H9 (cell line): Measurements from ENCODE around the gene ZNRF3. TPM values are rescaled to one million over a fixed set of nuclear protein-coding genes. Genes with fewer than 3 reads are reported as not detected.

Experiments
- DNase-seq: peaks from one replicate; pipeline ENCODE4 v3.0.0-alpha.2; 2017
- H2AFZ ChIP-seq: one replicate; pipeline ENCODE4 v1.6.1; 2013; ENCODE audit warnings: mild to moderate bottlenecking, low read length, control low read depth, moderate library complexity
- H2AK5ac ChIP-seq: 2 replicates; pipeline ENCODE4 v1.6.1; 2013; ENCODE audit warnings: low read length, control low read depth, mixed read lengths; ENCODE audit not compliant: insufficient read length
- H2BK120ac ChIP-seq: one replicate; pipeline ENCODE4 v1.6.1; 2013; ENCODE audit warnings: low read depth, mild to moderate bottlenecking, low read length, control low read depth, inconsistent platforms; ENCODE audit not compliant: poor library complexity, severe bottlenecking
- H2BK12ac ChIP-seq: 2 replicates; pipeline ENCODE4 v1.6.1; 2013; ENCODE audit warnings: low read length, control low read depth, mixed read lengths, low read depth; ENCODE audit not compliant: insufficient read length
- H2BK15ac ChIP-seq: 2 replicates; pipeline ENCODE4 v1.6.1; 2013; ENCODE audit warnings: low read depth, low read length, control low read depth
- H2BK20ac ChIP-seq: one replicate; pipeline ENCODE4 v1.6.1; 2013; ENCODE audit warnings: low read depth, mild to moderate bottlenecking, low read length, control low read depth, inconsistent platforms; ENCODE audit not compliant: poor library complexity, severe bottlenecking
- H2BK5ac ChIP-seq: 2 replicates; pipeline ENCODE4 v1.6.1; 2013; ENCODE audit warnings: low read length, control low read depth, mixed read lengths; ENCODE audit not compliant: insufficient read length
- H3K14ac ChIP-seq: 2 replicates; pipeline ENCODE4 v1.6.1; 2013; ENCODE audit warnings: low read length, control low read depth; ENCODE audit not compliant: insufficient read depth
- H3K18ac ChIP-seq: 2 replicates; pipeline ENCODE4 v1.6.1; 2013; ENCODE audit warnings: low read depth, mild to moderate bottlenecking, mixed read lengths, low read length, control low read depth; ENCODE audit not compliant: insufficient read length
- H3K23ac ChIP-seq: 2 replicates; pipeline ENCODE4 v1.6.1; 2013; ENCODE audit warnings: low read length, control low read depth, mixed read lengths, low read depth; ENCODE audit not compliant: insufficient read length
- H3K23me2 ChIP-seq: 2 replicates; pipeline ENCODE4 v1.6.1; 2013; ENCODE audit warnings: low read depth, mild to moderate bottlenecking, mixed read lengths, low read length, control low read depth; ENCODE audit not compliant: insufficient read length, poor library complexity, severe bottlenecking
- H3K27ac ChIP-seq: 2 replicates; pipeline ENCODE4 v1.5.1; 2013; ENCODE audit warnings: low read length, control low read depth, mixed read lengths, low read depth; ENCODE audit not compliant: insufficient read length
- H3K27me3 ChIP-seq: 2 replicates; pipeline ENCODE4 v1.6.1; 2013; ENCODE audit warnings: low read length, control low read depth, inconsistent platforms; ENCODE audit not compliant: insufficient read depth
- H3K4ac ChIP-seq: 2 replicates; pipeline ENCODE4 v1.6.1; 2013; ENCODE audit warnings: low read depth, mild to moderate bottlenecking, control low read depth, inconsistent platforms, low read length, moderate library complexity
- H3K4me1 ChIP-seq: 2 replicates; pipeline ENCODE4 v1.6.1; 2013; ENCODE audit warnings: low read length, control low read depth, inconsistent platforms; ENCODE audit not compliant: insufficient read depth
- H3K4me2 ChIP-seq: 2 replicates; pipeline ENCODE4 v1.6.1; 2013; ENCODE audit warnings: low read length, control low read depth, mixed read lengths; ENCODE audit not compliant: insufficient read length, insufficient read depth
- H3K56ac ChIP-seq: 2 replicates; pipeline ENCODE4 v1.6.1; 2013; ENCODE audit warnings: low read depth, mild to moderate bottlenecking, mixed read lengths, low read length, control low read depth; ENCODE audit not compliant: insufficient read length
- H3K79me1 ChIP-seq: 2 replicates; pipeline ENCODE4 v1.6.1; 2013; ENCODE audit warnings: low read depth, mild to moderate bottlenecking, moderate library complexity, low read length, control low read depth, inconsistent platforms; ENCODE audit not compliant: insufficient read depth, poor library complexity, severe bottlenecking
- H3K79me2 ChIP-seq: 2 replicates; pipeline ENCODE4 v1.6.1; 2013; ENCODE audit warnings: low read length, control low read depth, inconsistent platforms; ENCODE audit not compliant: insufficient read depth
- H3K9ac ChIP-seq: 2 replicates; pipeline ENCODE4 v1.6.1; 2013; ENCODE audit warnings: low read length, control low read depth, mixed read lengths; ENCODE audit not compliant: insufficient read length; ENCODE audit errors: extremely low read depth
- H3K9me3 ChIP-seq: one replicate; pipeline ENCODE4 v1.6.1; 2013; ENCODE audit warnings: low read depth, low read length, inconsistent platforms; ENCODE audit not compliant: control insufficient read depth
- H3T11ph ChIP-seq: one replicate; pipeline ENCODE4 v1.6.1; 2013; ENCODE audit warnings: mild to moderate bottlenecking, low read length, control low read depth, inconsistent platforms
- H4K20me1 ChIP-seq: one replicate; pipeline ENCODE4 v1.6.1; 2013; ENCODE audit not compliant: control insufficient read depth, insufficient read length, insufficient read depth
- H4K5ac ChIP-seq: 2 replicates; pipeline ENCODE4 v1.6.1; 2013; ENCODE audit warnings: low read depth, mild to moderate bottlenecking, mixed read lengths, low read length, control low read depth; ENCODE audit not compliant: insufficient read length
- H4K8ac ChIP-seq: replicated peaks from 2 replicates; pipeline ENCODE4 v1.6.1; 2013; ENCODE audit warnings: low read length, control low read depth, mixed read lengths, low read depth; ENCODE audit not compliant: insufficient read length
- H4K91ac ChIP-seq: 2 replicates; pipeline ENCODE4 v1.6.1; 2013; ENCODE audit warnings: low read depth, mild to moderate bottlenecking, moderate library complexity, mixed read lengths, low read length, control low read depth; ENCODE audit not compliant: insufficient read length
- H3K27ac Mint-ChIP-seq, 3 experiments: 2 replicates in 2 of 3; 3 replicates in 1 of 3; pipeline ENCODE4 v1.8.0; 2020 to 2021; ENCODE audit warnings: mixed read lengths in 3 of 3, mild to moderate bottlenecking in 1 of 3, moderate library complexity in 1 of 3
- H3K27me3 Mint-ChIP-seq: 2 replicates; pipeline ENCODE4 v1.8.0; 2021; ENCODE audit warnings: low read depth, mild to moderate bottlenecking, moderate library complexity, mixed read lengths
- H3K36me3 Mint-ChIP-seq, 3 experiments: 2 replicates in 2 of 3; 3 replicates in 1 of 3; pipeline ENCODE4 v1.8.0; 2020 to 2021; ENCODE audit warnings: low read depth in 3 of 3, mixed read lengths in 3 of 3; ENCODE audit not compliant: insufficient read depth in 1 of 3
- H3K4me1 Mint-ChIP-seq, 2 experiments: 2 replicates each; pipeline ENCODE4 v1.8.0; 2020; ENCODE audit warnings: mixed read lengths in 2 of 2
- H3K4me3 Mint-ChIP-seq, 2 experiments: 2 replicates in 1 of 2; 3 replicates in 1 of 2; pipeline ENCODE4 v1.8.0; 2020 to 2021; ENCODE audit warnings: mild to moderate bottlenecking in 2 of 2, mixed read lengths in 2 of 2, moderate library complexity in 1 of 2
- H3K9me3 Mint-ChIP-seq, 2 experiments: 2 replicates in 1 of 2; 3 replicates in 1 of 2; pipeline ENCODE4 v1.8.0; 2020; ENCODE audit warnings: mild to moderate bottlenecking in 2 of 2, mixed read lengths in 2 of 2, moderate library complexity in 1 of 2
- CTCF ChIP-seq: fragments of 200-600 bp; sonication (generic); conservative IDR thresholded peaks from 3 replicates; pipeline ENCODE4 v1.8.0; 2021; ENCODE audit warnings: antibody characterized with exemption, mild to moderate bottlenecking
- WGBS: extraction: QIAGEN DNeasy Blood & Tissue Kit; methylation state at CpG from one replicate; pipeline ENCODE4 v1.1.7; 2013; ENCODE audit warnings: missing lambda C conversion rate, low lambda C conversion rate, mixed read lengths; ENCODE audit not compliant: insufficient read length; ENCODE audit errors: extremely low coverage; 5-methylcytosine and 5-hydroxymethylcytosine counted together
- total RNA-seq: library from RNA; stranded (reverse); gene quantifications from 2 replicates; pipeline ENCODE4 v1.2.1, GENCODE V29; 2021

ZNRF3 gene
- total RNA-seq, 1 experiment from 2014 or later, result 20.6 TPM

- no peaks in the 10 kb centered on the region for H3K9me3 Mint-ChIP-seq
- no peak for DNase-seq
- Histone ChIP-seq H3K56ac (no peak overlapping the region), H4K5ac (no peak overlapping the region), H2BK15ac (no peak overlapping the region), H3K4me1 (no peaks in the 10 kb centered on the region), H2AFZ (no peak overlapping the region), H3K4ac (no peak overlapping the region), H3K18ac (no peak overlapping the region), H3K27me3 (no peaks in the 10 kb centered on the region; the same call in 1 of the 2 replicates), H4K91ac (no peak overlapping the region), H2BK120ac (no peak overlapping the region), H3K4me2 (no peak overlapping the region), H3K23ac (no peak overlapping the region), H3K79me1 (no peaks in the 10 kb centered on the region), H3T11ph (no peak overlapping the region), H3K9me3 (no peaks in the 10 kb centered on the region), H3K79me2 (no peaks in the 10 kb centered on the region), H2BK5ac (no peak overlapping the region), H3K23me2 (peaks cover 10% of the 10 kb centered on the region), H4K20me1 (no peaks in the 10 kb centered on the region), H2BK20ac (no peak overlapping the region), H3K14ac (no peak overlapping the region), H4K8ac (no peak overlapping the region), H2AK5ac (no peak overlapping the region), H3K27ac (no peak overlapping the region), H2BK12ac (no peak overlapping the region), H3K9ac (no peak overlapping the region)
- no peaks in the 10 kb centered on the region for H3K36me3 Mint-ChIP-seq
- no CpG with 5 or more reads among the region's 6 CpGs for WGBS
- no peak overlapping the region for H3K27ac Mint-ChIP-seq
- H3K27me3 Mint-ChIP-seq, result peaks cover 30% of the 10 kb centered on the region
- peaks cover 22 to 24% of the 10 kb centered on the region in 2 experiments for H3K4me1 Mint-ChIP-seq
- TF ChIP-seq CTCF, result no peak
- H3K4me3 Mint-ChIP-seq, result no peak overlapping the region
Observed at GRCh38 chr22:29078036-29078868, 194.9 kb downstream of the ZNRF3 start.
